Cardiac fibroblast (primary cell): ENCODE results near the gene TTYH3.

Experiments
- DNase-seq, 2 donors: peaks; one replicate each; pipeline versions ENCODE4 v3.0.0 to v3.0.0-alpha.2; 2010; ENCODE audit warnings: low read depth in 2 of 2
- H3K4me3 ChIP-seq, 2 donors: replicated peaks in 1 of 2; 1 replicate in 1 of 2; 2 replicates in 1 of 2; pipeline ENCODE4 v1.5.1; 2011; ENCODE audit warnings: low read depth in 2 of 2, low read length in 2 of 2, mild to moderate bottlenecking in 2 of 2, moderate library complexity in 1 of 2
- CTCF ChIP-seq: IDR thresholded peaks from one replicate; pipeline ENCODE4 v1.5.1; 2011; ENCODE audit warnings: low read depth, mild to moderate bottlenecking, low read length, inconsistent platforms

The TTYH3 gene

GRCh38 chr7:2633538-2634266 is 1.9 kb downstream of the TTYH3 start:
- TF ChIP-seq CTCF, result no peak
- DNase-seq, result peak; percentile 87 to 89
- H3K4me3 ChIP-seq, result peak overlapping the region; percentile 81 to 92

GRCh38 chr7:2634267-2635145 is 2.7 kb downstream of the TTYH3 start:
- peak overlapping the region; percentile 81 to 92 for H3K4me3 ChIP-seq

GRCh38 chr7:2635148-2635668 is 3.4 kb downstream of the TTYH3 start:
- no peak for TF ChIP-seq CTCF
- no peak for DNase-seq
- no peak overlapping the region for H3K4me3 ChIP-seq

More at GRCh38 chr7:2634267-2635145, 2.7 kb downstream of the TTYH3 start:
- no peak for TF ChIP-seq CTCF
- no peak for DNase-seq

- peak; percentile 59 to 87 for DNase-seq
- no peak for TF ChIP-seq CTCF
- H3K4me3 ChIP-seq, result no peak overlapping the region
Measured at GRCh38 chr7:2635810-2636701, 4.3 kb downstream of the TTYH3 start.

GRCh38 chr7:2637066-2637471 is 5.3 kb downstream of the TTYH3 start:
- DNase-seq, result no peak
- H3K4me3 ChIP-seq, result no peak overlapping the region
- no peak for TF ChIP-seq CTCF
